ENCODE measurements around the gene ZIC5. TPM values are rescaled to one million over a fixed set of nuclear protein-coding genes. Genes with fewer than 3 reads are reported as not detected.

ZIC5 gene
- total RNA-seq, 1 experiment from 2014 or later: 0.66 TPM

- DNase-seq: no peak
- Mint-ChIP-seq H3K27me3 (ENCODE audit: insufficient read depth, unreplicated experiment) (peaks cover 11% of the 10 kb centered on the region), H3K4me3 (ENCODE audit: unreplicated experiment) (no peak overlapping the region), H3K36me3 (ENCODE audit: insufficient read depth, unreplicated experiment) (no peaks in the 10 kb centered on the region), H3K9me3 (ENCODE audit: unreplicated experiment) (no peaks in the 10 kb centered on the region), H3K27ac (ENCODE audit: unreplicated experiment) (no peak overlapping the region), H3K4me1 (ENCODE audit: low read depth, unreplicated experiment) (peaks cover 7% of the 10 kb centered on the region)
- BruUV-seq (replicated peaks): no TSS peak
- TF ChIP-seq CTCF (IDR thresholded peaks at IDR 0.05; ENCODE audit: insufficient read depth in 1 of 2, low read depth in 1 of 2, low read length in 1 of 2, severe bottlenecking in 1 of 2, unreplicated experiment in 1 of 2): no peak
- no peak overlapping the region for H3K4me3 ChIP-seq (ENCODE audit: low read depth, low read length)
- H3K36me3 ChIP-seq (ENCODE audit: control insufficient read depth, insufficient read depth, low read length): no peaks in the 10 kb centered on the region
- ChIA-PET POLR2A (no interaction called here), CTCF (no interaction called here)
- H3K9me3 ChIP-seq: no peaks in the 10 kb centered on the region
- peaks cover 1% of the 10 kb centered on the region; the same call in 1 of the 2 replicates for H3K27me3 ChIP-seq (replicated peaks; ENCODE audit: control insufficient read depth, insufficient read depth, low read length)
- intact Hi-C loops (cut with micrococcal nuclease; ENCODE audit: unreplicated experiment): no loop called here
- H3K4me1 ChIP-seq: peaks cover 9% of the 10 kb centered on the region; the same call in 1 of the 2 replicates
Measured at GRCh38 chr13:99963816-99964339, 7.7 kb downstream of the ZIC5 start.

GRCh38 chr13:99962242-99962641 lies 9.3 kb downstream of the ZIC5 start:
- Mint-ChIP-seq H3K27me3 (ENCODE audit: insufficient read depth, unreplicated experiment) (peaks cover 5% of the 10 kb centered on the region), H3K27ac (ENCODE audit: unreplicated experiment) (no peak overlapping the region)
- no peak for TF ChIP-seq CTCF (IDR thresholded peaks at IDR 0.05; ENCODE audit: insufficient read depth in 1 of 2, low read depth in 1 of 2, low read length in 1 of 2, severe bottlenecking in 1 of 2, unreplicated experiment in 1 of 2)

GRCh38 chr13:99961636-99962035 lies 9.9 kb downstream of the ZIC5 start:
- 0 out of 2 replicates have a peak, but pooled peaks cover 1% of the 10 kb centered on the region for H3K27me3 ChIP-seq (replicated peaks; ENCODE audit: control insufficient read depth, insufficient read depth, low read length)
- POLR2A ChIA-PET: no interaction called here

More at GRCh38 chr13:99962242-99962641, 9.3 kb downstream of the ZIC5 start:
- no peaks in the 10 kb centered on the region for H3K4me1 ChIP-seq
- Mint-ChIP-seq H3K9me3 (ENCODE audit: unreplicated experiment) (no peaks in the 10 kb centered on the region), H3K36me3 (ENCODE audit: insufficient read depth, unreplicated experiment) (no peaks in the 10 kb centered on the region), H3K4me3 (ENCODE audit: unreplicated experiment) (no peak overlapping the region), H3K4me1 (ENCODE audit: low read depth, unreplicated experiment) (peaks cover under 1% of the 10 kb centered on the region)
- no peaks in the 10 kb centered on the region for H3K9me3 ChIP-seq
- no peak for DNase-seq
- no TSS peak for BruUV-seq (replicated peaks)
- CTCF ChIA-PET: no interaction called here
- POLR2A ChIA-PET: no interaction called here
- H3K4me3 ChIP-seq (ENCODE audit: low read depth, low read length): no peak overlapping the region
- H3K27me3 ChIP-seq (replicated peaks; ENCODE audit: control insufficient read depth, insufficient read depth, low read length): 0 out of 2 replicates have a peak, but pooled peaks cover 1% of the 10 kb centered on the region
- H3K36me3 ChIP-seq (ENCODE audit: control insufficient read depth, insufficient read depth, low read length): no peaks in the 10 kb centered on the region
- intact Hi-C loops (cut with micrococcal nuclease; ENCODE audit: unreplicated experiment): no loop called here

More at GRCh38 chr13:99961636-99962035, 9.9 kb downstream of the ZIC5 start:
- no peak for DNase-seq
- Mint-ChIP-seq H3K4me1 (ENCODE audit: low read depth, unreplicated experiment) (no peaks in the 10 kb centered on the region), H3K36me3 (ENCODE audit: insufficient read depth, unreplicated experiment) (no peaks in the 10 kb centered on the region), H3K4me3 (ENCODE audit: unreplicated experiment) (no peak overlapping the region), H3K27ac (ENCODE audit: unreplicated experiment) (no peak overlapping the region), H3K9me3 (ENCODE audit: unreplicated experiment) (no peaks in the 10 kb centered on the region), H3K27me3 (ENCODE audit: insufficient read depth, unreplicated experiment) (peaks cover 4% of the 10 kb centered on the region)
- BruUV-seq (replicated peaks): no TSS peak
- intact Hi-C loops (cut with micrococcal nuclease; ENCODE audit: unreplicated experiment): no loop called here
- TF ChIP-seq CTCF (IDR thresholded peaks at IDR 0.05; ENCODE audit: insufficient read depth in 1 of 2, low read depth in 1 of 2, low read length in 1 of 2, severe bottlenecking in 1 of 2, unreplicated experiment in 1 of 2): no peak
- no peaks in the 10 kb centered on the region for H3K36me3 ChIP-seq (ENCODE audit: control insufficient read depth, insufficient read depth, low read length)
- no peaks in the 10 kb centered on the region for H3K9me3 ChIP-seq
- H3K4me1 ChIP-seq: no peaks in the 10 kb centered on the region
- no peak overlapping the region for H3K4me3 ChIP-seq (ENCODE audit: low read depth, low read length)
- CTCF ChIA-PET: no interaction called here
